NCI-H128 (cell line): ENCODE results near the gene DROSHA.

ENCODE experiments used
- DNase-seq: peaks from one replicate; lab custom pipeline; 2025; ENCODE audit not compliant: unreplicated experiment; lab: John Stamatoyannopoulos, UW

Gene DROSHA

DNA sequence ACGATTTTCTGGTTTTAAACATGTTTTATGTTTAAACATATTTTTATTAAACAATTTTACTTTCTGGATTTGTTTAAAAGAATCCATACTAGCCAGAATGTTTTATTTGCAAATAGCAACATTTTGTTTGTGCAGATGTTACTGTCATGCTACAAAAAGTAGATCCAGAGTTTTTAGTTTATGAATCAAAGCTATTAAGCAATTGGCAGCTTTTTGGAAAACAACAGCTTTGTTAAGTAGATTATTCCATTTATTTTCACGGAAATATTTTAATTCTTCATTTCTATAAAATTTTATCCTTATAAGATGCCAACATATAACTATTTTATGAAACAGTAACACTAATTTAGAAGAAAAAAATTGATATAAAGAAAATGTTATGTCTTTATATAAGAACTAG, 60.9 kb downstream of the DROSHA start:
- DNase-seq, result no peak

DNA sequence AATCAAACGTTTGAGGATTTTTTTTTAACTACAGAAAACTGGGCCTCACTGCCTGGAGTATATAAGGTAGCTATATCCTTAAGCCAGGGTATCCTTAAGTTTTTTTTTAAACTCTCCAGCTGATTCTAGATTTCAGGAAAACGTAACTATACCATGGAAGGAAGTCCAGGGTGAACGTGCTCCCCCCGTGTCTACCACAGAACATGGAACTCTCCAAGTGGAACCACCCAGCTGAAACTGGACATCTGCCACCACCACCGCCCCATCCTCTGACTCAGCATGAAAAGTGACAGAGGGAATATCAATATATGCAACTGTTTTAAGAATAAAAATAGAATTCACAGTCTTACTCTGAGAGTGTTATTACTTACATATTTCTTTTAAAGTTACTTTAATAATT, 61.3 kb downstream of the DROSHA start:
- DNase-seq, result no peak

DNA sequence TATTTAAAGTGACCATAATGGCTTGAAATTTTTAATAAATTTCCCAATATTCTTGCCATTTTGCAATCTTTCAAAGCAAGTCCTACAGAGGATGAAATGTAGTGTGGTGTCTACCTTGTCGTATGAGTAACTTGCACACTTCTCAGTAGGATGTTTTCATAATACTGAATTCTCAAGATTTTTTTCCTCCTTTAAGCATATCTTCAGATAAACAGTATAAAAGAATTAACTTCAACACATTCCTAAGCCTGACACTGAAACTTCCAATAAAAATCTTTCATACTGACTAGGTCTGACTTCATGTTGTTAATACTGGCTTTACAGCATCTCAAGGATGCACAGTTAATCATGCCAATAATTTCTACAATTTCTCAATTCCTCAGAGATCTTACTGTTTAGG, 62.0 kb downstream of the DROSHA start:
- DNase-seq, result no peak

DNA sequence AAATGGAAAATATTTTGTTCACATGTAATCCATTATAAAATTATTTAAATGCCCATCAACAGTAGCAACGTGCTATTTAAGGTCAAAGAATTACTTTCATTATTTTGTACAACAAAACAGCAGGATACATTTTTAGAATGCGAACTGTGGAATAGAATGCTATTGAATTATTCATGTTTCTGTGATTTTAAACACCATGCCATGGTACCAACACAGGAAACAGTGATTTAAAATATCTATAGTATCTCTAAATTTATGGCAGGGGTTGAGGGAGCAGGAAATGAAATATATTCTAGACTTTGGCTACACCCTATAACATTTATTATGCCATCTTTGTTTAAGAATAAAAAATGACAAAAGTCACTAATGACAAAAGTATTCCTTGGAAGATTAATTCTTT, 62.4 kb downstream of the DROSHA start:
- DNase-seq, result no peak

DNA sequence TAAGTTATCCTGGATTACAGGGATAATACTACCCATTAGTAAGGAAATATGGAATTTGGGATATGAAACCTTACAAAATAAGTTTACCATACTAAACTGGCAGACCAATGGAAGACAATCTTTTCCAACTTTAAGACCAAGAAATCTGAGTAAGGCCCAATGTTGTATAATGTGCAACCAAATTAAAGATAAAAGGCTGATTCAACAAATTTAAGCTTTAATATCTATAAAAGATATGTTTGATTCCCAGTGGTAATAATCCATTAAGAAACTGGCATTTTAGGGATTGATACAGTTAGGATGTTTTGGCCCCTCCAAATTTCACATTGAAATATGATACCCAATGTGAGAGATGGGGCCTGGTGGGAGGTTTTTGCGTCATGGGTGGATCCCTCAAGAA, 66.6 kb downstream of the DROSHA start:
- DNase-seq, result no peak

DNA sequence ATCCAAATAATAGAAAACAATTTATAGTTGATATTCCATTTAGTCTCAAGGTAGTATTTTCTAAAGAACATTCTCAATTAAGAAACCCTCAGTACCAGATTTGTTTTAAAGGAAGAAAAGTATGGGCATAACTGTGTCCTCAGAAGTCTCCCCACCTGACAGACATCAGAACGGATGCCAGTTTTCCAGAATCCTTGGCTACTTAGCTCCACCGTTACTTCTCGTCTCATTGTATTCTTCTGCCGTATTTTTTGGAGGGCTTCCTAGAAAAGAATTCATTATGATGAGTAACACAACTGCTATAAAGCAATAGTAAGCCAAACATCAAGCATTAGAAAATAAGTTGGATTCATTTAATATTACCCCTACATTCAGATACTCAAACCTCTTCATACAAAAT, 67.8 kb downstream of the DROSHA start:
- no peak for DNase-seq

DNA sequence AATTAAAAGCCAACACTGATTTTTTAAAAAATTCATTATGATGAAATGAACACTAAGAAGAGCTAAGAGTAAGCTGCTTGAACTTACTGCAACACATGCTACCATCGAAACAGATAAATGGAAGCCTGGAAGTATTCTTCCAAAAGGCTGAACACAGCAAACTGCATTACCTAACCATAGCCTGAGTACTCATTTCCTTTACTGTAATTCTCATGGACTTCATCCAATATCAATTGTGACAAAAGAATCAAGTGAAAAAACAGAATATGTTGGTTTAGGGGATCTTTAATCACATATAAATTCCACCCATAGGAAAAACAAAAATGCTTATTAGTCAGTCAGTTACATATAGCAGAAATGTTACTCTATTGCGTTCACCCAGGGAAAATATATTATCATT, 68.5 kb downstream of the DROSHA start:
- DNase-seq, result no peak

DNA sequence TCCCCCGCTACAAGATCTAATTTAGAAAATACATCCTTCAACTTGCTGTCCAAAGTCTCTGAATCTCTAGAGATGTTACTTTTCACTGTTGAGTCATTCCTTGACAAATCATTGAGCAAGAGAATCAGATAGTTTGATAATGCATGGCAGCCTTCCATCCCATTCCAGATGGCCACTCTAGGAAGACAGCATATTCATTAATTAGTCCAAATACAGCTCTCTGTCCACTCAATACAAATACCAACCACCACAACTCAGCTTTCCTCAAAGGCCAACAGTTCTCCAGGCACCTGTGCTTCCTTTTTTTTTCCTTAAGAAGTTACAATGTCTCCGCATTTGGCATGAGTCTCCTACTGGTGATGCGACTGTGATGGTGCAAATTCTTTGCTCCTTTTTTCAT, 72.3 kb downstream of the DROSHA start:
- DNase-seq, result no peak

DNA sequence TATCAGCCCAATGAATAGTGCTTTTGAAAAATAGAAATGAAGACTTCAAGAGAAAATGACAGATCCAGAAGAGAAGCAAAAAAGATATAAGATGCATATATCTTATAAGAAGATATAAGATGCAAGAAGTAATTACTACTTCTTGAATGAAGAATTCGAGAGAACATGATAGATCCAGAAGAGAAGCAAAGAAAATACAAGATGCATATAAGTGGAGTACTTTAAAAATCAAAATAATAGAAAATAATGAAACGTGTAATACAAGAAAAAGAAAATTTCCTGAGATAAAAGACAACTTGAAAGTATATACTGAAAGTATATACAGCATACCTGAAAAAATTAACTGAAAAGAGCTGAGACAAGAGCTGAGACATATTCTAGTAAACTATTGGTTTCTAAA, 76.7 kb downstream of the DROSHA start:
- no peak for DNase-seq

DNA sequence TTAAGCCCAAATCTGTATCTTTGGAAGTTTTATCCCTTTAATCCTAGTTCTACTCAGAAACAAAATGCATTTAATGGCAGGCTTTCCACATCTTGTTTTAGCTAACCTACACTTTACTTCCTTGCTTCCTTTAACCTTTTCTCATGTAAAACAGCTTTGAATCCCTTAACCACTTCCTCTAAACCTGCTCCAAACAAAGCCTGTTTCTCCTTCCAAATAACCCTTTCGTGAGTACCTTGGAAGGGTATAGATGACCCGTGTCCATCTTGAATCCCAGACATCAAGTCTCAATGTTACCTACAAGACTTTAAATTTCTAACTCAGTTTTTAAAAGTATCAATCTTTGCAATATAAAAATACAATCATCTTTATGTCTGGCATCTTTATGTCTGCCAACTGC, 78.4 kb downstream of the DROSHA start:
- DNase-seq, result no peak

DNA sequence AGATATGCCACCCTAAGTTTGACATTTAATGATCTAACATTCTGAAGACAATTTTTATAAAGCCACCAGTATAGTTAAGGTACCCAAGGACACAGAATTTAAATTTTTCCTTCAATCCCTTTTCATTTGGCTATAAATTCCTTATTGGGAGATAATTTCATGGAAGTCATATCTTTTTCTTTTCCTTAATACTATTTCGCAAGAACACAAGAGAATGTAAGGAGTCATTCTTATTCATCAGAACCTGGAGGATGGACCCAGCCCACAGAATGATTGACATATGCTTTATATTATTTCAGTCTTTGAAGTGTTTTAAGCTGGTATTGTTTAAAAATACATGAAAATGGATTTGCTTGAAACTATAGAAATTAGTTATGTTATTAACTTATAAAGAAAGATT, 79.6 kb downstream of the DROSHA start:
- DNase-seq, result no peak

DNA sequence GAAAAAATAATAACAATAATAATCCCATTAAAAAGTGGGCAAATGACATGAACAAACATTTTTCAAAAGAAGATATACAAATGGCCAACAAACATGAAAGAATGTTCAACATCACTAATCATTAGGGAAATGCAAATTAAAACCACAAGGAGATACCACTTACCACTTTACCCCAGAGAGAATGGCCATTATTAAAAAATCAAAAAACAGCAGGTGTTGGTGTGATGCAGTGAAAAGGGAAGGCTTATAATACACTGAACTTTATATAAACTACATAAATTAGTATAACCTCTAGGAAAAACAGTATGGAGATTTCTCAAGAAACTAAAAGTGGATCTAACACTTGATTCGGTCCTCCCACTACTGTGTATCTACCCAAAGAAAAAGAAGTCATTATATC, 81.9 kb downstream of the DROSHA start:
- DNase-seq, result no peak

DNA sequence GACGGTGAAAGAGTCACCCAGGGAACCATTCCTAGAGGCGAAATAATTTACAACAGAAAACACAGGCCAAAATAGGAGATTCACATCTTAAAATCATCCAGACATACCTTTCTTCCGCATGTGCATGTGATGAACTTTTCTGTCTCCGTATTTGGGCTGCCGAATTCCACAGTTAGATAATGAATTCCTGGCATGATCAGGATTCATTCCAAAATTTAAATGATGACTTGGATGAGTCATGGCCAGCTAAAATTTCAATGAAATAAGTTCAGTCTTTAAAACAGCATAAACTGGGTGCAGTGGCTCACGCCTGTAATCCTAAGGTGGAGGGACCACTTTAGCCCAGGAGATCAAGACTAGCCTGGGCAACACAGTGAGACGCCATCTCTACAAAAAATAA, 82.7 kb downstream of the DROSHA start:
- no peak for DNase-seq

DNA sequence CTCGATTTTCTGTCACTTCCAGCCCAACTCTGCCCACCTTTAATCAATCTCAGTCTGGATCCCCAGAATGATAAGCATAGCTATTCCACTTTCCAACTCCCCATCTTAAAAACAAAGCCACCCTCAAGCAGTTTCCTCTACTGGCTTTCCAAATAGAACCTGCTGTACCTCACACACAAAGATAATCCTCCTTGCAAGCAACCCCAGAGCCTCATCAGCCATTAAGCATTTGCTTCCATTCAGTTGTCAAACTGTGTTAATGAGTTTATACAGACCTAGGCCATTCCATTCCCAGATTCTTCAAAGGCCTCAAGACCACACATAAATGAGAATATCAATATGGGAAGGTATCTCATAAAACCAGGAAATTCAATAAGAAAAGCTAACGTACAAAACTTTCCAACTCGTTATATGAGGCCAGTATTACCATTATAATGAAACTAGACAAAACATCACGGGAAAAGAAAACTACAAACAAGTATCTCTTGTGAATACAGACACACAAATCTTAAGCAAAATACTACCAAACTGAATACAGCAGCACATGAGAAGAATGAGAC, 86.8 kb downstream of the DROSHA start:
- no peak for DNase-seq

DNA sequence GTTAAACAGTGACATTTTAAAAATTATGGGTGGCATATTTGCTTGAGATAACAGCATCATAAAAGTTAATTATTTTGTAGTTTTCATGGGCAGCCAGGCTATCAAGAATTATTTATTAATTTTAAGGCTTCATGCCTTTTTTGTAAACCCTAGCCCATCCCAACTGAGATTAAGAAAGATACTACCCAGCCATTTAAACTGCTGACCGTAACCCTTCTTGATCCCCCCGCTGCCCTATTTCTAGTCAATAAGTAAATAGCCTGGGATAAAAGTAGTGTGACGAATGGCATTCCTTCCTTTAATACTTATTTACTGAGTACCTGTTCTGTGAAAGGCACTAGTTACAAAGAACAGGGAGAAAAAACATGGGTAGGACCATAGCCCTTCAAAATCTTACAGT, 88.3 kb downstream of the DROSHA start:
- DNase-seq, result no peak

DNA sequence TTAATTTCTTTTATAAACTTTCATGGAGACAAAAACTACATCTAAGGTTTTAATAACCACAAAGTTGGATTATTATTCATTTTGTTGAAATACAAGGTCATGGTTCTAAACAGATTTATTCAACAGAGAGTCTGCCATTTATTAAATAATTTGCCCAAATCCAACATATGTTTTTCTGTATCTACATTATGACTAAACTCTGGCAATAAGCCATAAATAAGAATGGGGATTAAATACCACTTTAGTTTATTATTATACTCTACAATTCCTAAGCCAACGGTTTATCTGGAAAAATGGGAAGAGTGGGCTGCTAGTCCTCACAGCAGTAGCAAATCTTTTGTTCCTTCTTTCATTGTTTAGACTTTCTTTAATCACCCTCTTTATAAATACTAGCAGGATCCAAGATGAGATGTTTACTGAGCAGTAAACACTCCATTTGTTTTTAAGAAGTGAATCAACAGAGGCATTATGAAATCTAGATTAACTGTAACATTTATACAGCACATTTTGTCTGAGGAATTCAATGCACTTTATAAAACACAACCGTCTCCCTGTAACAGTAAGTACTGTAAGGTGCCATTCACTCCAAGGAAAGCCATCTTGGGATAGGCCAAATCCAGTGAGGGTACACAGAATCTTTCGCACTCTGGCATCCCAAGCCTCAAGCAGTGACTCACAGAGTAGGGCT, 89.7 kb downstream of the DROSHA start:
- no peak for DNase-seq

DNA sequence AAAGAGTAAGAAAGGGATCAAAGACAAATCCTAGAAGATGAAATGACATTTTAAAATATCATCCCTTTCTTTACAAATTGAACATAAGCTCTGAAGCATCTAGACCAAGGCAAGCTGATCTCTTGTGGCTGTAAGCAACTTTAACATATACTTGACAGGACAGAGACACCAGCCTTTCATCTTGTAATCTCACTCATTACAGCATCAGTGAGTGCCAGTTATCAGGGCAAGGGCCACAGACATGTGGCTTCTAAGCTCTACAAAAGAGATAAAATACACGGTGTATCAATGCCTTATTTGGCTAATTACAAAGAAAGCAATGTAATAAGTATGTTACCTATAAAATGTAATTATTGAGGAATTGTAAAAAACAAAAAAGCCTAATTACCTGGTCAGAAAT, 95.0 kb downstream of the DROSHA start:
- DNase-seq, result no peak

DNA sequence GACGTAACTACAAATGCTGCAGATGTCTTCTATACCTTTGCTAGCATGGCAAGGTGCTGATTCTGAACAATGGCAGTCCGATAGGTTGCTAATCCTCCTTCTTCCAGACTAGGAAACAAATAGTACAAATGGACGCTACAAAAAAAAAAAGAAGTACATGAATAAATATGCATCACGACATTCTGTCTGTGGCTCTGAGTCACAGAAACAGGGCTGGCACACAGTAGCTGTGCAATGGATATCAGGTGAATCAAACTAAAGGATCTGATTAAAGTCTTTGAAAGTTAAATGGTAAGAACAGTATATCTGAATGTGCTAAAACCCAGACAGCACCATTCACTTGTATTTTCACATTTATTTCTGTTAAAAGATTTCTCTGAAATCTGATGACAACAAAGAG, 96.2 kb downstream of the DROSHA start:
- no peak for DNase-seq

DNA sequence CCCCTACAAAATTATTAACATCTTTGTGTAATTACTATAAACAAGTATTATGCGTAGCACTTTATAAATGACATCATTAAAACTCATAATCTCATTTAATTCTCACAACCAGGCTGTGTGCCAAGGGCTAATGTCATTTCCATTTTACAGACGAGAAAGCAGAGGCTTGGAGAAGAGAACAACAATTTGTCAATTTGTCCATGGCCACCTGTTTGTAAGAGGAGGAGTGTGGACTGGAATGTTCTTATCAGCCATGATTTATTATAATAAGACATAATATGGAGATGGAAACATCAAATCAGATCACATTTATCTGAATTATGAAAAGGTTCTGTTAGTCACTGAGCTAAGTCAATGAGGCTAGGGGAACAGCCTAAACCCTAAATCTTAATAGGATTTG, 97.0 kb downstream of the DROSHA start:
- DNase-seq, result no peak

DNA sequence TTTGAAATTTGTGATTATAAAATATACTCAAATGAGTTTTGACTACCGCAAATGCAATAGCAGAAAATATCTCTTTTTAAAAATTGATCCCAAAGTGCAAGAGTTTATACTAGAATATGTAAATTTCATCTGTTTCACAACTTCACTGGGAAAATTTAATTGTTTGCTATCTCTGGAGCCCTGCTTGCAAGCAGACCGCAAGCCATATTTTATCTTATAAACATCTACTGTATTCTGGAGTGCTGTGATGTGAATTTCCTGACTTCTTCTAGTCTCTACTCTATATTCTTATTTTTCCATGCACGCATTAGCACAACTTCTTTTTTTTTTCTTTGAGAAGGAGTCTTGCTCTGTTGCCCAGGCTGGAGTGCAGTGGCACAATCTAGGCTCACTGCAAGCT, 98.7 kb downstream of the DROSHA start:
- no peak for DNase-seq

DNA sequence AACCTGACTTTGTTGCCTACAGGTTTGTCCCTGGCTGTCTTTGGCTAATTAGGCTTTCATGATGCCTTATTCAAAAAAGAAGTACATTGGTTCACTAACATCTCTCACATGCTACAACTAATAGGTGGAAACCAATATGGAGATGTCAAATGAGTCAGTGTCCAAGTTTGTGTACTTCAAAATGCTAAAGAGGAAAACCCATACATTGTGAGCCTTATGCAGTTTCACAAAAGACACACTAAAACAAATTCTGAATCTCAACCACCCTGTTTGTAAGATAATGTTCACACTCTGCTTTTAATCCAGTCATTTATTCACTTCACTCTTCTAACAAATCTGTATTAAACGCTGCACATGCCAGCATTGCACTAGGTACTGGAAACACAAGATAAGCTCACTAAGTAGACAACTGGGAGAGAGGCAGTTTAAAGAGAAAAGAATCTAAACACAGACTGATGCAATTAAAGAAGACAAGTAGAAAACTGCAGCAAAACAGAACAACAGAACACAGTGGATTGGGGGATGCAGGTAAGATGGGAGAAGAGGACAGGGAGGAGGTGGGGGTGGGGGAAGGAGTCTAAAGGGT, 104.1 kb downstream of the DROSHA start:
- no peak for DNase-seq

DNA sequence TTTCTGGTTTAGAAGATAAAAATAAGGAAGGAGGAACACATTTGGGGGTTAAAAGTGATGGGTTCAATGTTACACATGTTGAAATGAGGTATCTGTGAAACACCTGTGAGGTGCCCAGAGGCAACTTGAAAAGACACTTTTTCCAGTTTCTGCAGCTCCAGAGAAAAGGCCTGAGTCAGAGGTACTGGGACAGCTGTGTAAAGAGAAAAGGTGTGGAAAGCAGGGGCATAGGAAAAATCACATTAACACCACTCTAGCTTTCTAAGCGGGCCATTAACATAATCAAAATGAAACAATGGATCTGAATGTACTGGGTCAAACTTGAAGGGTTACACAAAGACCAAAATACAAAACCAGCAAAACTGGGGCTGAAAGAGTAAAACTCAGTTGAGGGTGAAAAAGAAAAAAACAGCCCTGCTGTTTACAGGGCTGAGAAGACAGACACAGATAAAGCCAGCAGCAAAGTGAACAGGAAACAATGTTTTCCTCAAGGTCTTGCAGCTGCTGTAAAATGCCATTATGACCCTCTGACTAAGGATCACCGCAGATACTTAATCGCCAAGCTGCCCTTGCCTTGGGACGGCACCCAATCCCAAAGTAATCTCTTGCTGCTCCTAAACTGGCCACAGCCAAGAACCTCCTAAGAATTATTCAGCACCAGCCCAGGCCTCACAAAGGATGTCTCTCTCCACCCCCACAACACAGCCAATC, 104.7 kb downstream of the DROSHA start:
- no peak for DNase-seq
